Transverse colon (tissue), 4 donors: ENCODE measurements around the gene GCM1. TPM values are rescaled to one million over a fixed set of nuclear protein-coding genes. Genes with fewer than 3 reads are reported as not detected.
A peak's percentile ranks its signal among the peaks of the same experiment; 100 is the strongest.

Experiments
- DNase-seq: peaks from one replicate; pipeline ENCODE4 v3.0.0-alpha.2; 2019
- H3K27ac ChIP-seq, 4 donors: fragments of 200-600 bp; sonication (generic); 2 replicates each; pipeline ENCODE4 v1.5.1; 2016 to 2018; ENCODE audit warnings: inconsistent platforms in 4 of 4
- H3K27me3 ChIP-seq: fragments of 200-600 bp; sonication (generic); 2 replicates; pipeline ENCODE4 v1.5.1; 2017; ENCODE audit warnings: inconsistent platforms
- H3K36me3 ChIP-seq, 4 donors: fragments of 200-600 bp; sonication (generic); 2 replicates each; pipeline ENCODE4 v1.5.1; 2017 to 2019; ENCODE audit warnings: inconsistent platforms in 4 of 4
- H3K4me1 ChIP-seq, 4 donors: fragments of 200-600 bp; sonication (generic); 2 replicates each; pipeline ENCODE4 v1.5.1; 2017 to 2020; ENCODE audit warnings: inconsistent platforms in 4 of 4
- H3K4me3 ChIP-seq, 4 donors: fragments of 200-600 bp; sonication (generic); 1 replicate in 1 of 4; 2 replicates in 3 of 4; pipeline versions ENCODE4 v1.5.1 to v1.6.1; 2017 to 2019; ENCODE audit warnings: inconsistent platforms in 4 of 4
- H3K9me3 ChIP-seq, 2 donors: fragments of 200-600 bp; sonication (generic); 2 replicates each; pipeline ENCODE4 v1.5.1; 2017 to 2019; ENCODE audit warnings: inconsistent platforms in 2 of 2
- EP300 ChIP-seq: sonication (generic); formaldehyde crosslinking; IDR thresholded peaks from one replicate; pipeline ENCODE4 v1.6.1; 2017; ENCODE audit warnings: antibody characterized with exemption, low read depth
- POLR2A ChIP-seq: fragments of 450-650 bp; IDR thresholded peaks from one replicate; pipeline ENCODE4 v1.6.1; 2016; ENCODE audit warnings: antibody characterized with exemption, mild to moderate bottlenecking, moderate library complexity
- POLR2AphosphoS5 ChIP-seq, 3 donors: sonication (generic); formaldehyde crosslinking; IDR thresholded peaks; one replicate each; pipeline ENCODE4 v1.6.1; 2016; ENCODE audit warnings: antibody characterized with exemption in 3 of 3
- WGBS, 2 donors: methylation state at CpG; one replicate each; pipeline ENCODE4 v1.1.5; 2018; ENCODE audit warnings: low coverage in 1 of 2; 5-methylcytosine and 5-hydroxymethylcytosine counted together
- in situ Hi-C, 4 donors: fragments of 200-750 bp; cut with MboI; loops; one replicate each; pipeline versions ENCODE4 v1.15.0 to v1.15.1; 2017; ENCODE audit warnings: low sequenced_read_pairs in 3 of 4, low pct_ligation_motif_present in 1 of 4, low pct_unique_long_range_greater_than_20kb in 1 of 4
- intact Hi-C: fragments of 100-400 bp; cut with DNase I; formaldehyde crosslinking; loops from one replicate; pipeline ENCODE4 v1.15.1; 2023; ENCODE audit warnings: low total_unique reads
- total RNA-seq, 4 donors: library from RNA; depleted of rRNA; stranded (reverse); fragments of >200 nt; gene quantifications; one replicate each; pipeline ENCODE4 v1.1.0, GENCODE V29; 2016
- TF ChIP-seq, protein P1 (sequence below), 5 experiments: fragments of 200-600 bp in 3 of 5; fragments of 450-650 bp in 2 of 5; sonication (generic) in 3 of 5; IDR thresholded peaks; 1 replicate in 2 of 5; 2 replicates in 3 of 5; pipeline ENCODE4 v1.5.1; 2016 to 2017; ENCODE audit warnings: antibody characterized with exemption in 5 of 5, inconsistent platforms in 3 of 5, mild to moderate bottlenecking in 2 of 5, moderate library complexity in 1 of 5

The GCM1 gene
- total RNA-seq, 4 donors from 2014 or later: 0.32 TPM; not detected in 3

DNA sequence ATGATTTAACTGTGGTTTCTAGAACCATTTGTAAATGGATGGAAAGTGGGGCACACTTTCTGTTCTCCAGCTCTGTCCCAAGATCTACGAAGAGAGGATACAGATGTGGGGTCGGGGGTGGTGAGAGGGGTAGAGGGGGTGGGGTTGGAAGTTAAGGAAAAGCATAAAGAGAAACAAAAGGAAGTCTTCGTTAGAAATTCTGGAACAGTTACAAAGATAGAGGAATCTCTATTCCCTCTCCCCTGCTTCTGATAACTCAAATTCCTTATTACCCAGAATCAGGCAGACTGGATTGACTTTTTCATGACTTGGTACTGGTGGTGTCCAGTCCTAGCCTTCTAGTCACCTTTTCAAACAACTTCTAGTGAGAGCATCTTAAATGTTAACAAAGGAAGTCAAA is 4.9 kb downstream of the GCM1 start:
- Histone ChIP-seq H3K4me1 (peaks cover 0 to 3% (median 0%) of the 10 kb centered on the region in 4 donors), H3K4me3 (no peak overlapping the region), H3K27me3 (no peaks in the 10 kb centered on the region), H3K27ac (peak overlapping the region in 3 of 4 donors; percentile 47 to 74 (median 66)), H3K36me3 (no peaks in the 10 kb centered on the region), H3K9me3 (no peaks in the 10 kb centered on the region)
- WGBS, 2 donors: 47 to 48% methylated on average over 3 of the region's 3 CpGs
- in situ Hi-C loops (no loop called here), intact Hi-C loops (no loop called here)
- no peak for DNase-seq
- TF ChIP-seq POLR2AphosphoS5 (IDR thresholded peaks at IDR 0.05): no peak
- TF ChIP-seq POLR2A: no peak
- TF ChIP-seq, protein P1, sequence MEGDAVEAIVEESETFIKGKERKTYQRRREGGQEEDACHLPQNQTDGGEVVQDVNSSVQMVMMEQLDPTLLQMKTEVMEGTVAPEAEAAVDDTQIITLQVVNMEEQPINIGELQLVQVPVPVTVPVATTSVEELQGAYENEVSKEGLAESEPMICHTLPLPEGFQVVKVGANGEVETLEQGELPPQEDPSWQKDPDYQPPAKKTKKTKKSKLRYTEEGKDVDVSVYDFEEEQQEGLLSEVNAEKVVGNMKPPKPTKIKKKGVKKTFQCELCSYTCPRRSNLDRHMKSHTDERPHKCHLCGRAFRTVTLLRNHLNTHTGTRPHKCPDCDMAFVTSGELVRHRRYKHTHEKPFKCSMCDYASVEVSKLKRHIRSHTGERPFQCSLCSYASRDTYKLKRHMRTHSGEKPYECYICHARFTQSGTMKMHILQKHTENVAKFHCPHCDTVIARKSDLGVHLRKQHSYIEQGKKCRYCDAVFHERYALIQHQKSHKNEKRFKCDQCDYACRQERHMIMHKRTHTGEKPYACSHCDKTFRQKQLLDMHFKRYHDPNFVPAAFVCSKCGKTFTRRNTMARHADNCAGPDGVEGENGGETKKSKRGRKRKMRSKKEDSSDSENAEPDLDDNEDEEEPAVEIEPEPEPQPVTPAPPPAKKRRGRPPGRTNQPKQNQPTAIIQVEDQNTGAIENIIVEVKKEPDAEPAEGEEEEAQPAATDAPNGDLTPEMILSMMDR (IDR thresholded peaks at IDR 0.05): no peak
- TF ChIP-seq EP300: no peak

DNA sequence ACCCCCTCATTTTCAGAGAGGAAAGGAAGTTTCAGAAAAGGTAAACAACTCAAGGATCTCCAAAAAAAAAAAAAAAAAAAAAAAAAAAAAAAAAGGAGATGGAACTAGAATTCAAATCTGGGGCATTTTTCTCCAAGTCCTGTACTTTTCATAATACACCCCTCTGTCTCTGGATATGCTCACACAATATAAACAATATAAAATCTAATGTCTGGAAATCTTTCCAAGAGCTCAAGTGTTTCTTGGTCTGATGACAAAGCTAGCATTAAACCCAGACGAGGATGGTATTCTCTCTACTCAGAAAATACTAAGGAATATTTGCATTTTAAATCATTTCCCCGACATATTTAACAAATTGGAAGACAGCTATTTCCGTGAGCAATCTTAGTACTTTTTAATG is 5.8 kb downstream of the GCM1 start:
- H3K9me3 ChIP-seq: no peaks in the 10 kb centered on the region
- WGBS, 2 donors: 24 to 47% methylated on average over 3 of the region's 3 CpGs
- no peaks in the 10 kb centered on the region for H3K27me3 ChIP-seq
- no peaks in the 10 kb centered on the region for H3K36me3 ChIP-seq
- H3K27ac ChIP-seq: peak overlapping the region in 3 of 4 donors; percentile 47 to 74 (median 66)
- TF ChIP-seq EP300 (no peak), POLR2AphosphoS5 (IDR thresholded peaks at IDR 0.05) (peak in 1 of 3 donors; percentile 58), POLR2A (no peak)
- TF ChIP-seq, protein P1 (IDR thresholded peaks at IDR 0.05): no peak
- intact Hi-C loops (no loop called here), in situ Hi-C loops (no loop called here)
- peaks cover 0 to 3% (median 0%) of the 10 kb centered on the region in 4 donors for H3K4me1 ChIP-seq
- DNase-seq: no peak
- no peak overlapping the region for H3K4me3 ChIP-seq

DNA sequence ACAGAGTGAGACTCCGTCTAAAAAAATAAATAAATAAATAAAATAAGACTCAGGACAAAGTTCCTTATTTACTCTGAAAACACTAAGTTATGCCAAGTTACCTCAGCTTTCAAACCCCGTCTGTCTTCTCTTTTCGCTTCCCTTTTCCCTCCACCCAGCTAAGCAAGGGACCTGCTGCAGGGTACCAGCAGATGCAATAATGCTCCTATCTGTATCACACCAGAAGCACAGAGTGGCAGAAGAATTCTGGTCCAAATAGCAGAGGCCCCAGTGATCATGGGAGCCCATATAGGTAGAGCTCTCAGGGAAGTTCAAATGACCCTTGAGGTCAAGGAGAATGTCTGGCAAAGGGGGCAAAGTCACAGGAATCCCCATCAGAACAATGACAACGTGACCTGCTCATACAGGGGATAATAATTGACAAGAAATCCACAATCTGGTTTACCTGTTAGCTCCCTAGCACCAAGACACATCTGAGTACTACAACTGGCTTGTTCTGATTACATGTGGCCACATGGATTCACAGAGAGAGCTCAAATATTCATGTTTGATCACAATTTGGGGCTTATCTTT is 8.7 kb downstream of the GCM1 start:
- in situ Hi-C loops: no loop called here
- 50 to 60% methylated on average over 2 to 4 of the region's 4 CpGs for WGBS, 2 donors
- Histone ChIP-seq H3K27me3 (no peaks in the 10 kb centered on the region), H3K27ac (peak overlapping the region in 2 of 4 donors; percentile 66 to 74), H3K4me3 (no peak overlapping the region), H3K4me1 (peaks cover 0 to 3% (median 0%) of the 10 kb centered on the region in 4 donors), H3K36me3 (no peaks in the 10 kb centered on the region), H3K9me3 (no peaks in the 10 kb centered on the region)
- no peak for DNase-seq
- intact Hi-C loops: no loop called here
- TF ChIP-seq EP300 (no peak), POLR2AphosphoS5 (IDR thresholded peaks at IDR 0.05) (no peak), POLR2A (no peak)
- TF ChIP-seq, protein P1 (IDR thresholded peaks at IDR 0.05): no peak

DNA sequence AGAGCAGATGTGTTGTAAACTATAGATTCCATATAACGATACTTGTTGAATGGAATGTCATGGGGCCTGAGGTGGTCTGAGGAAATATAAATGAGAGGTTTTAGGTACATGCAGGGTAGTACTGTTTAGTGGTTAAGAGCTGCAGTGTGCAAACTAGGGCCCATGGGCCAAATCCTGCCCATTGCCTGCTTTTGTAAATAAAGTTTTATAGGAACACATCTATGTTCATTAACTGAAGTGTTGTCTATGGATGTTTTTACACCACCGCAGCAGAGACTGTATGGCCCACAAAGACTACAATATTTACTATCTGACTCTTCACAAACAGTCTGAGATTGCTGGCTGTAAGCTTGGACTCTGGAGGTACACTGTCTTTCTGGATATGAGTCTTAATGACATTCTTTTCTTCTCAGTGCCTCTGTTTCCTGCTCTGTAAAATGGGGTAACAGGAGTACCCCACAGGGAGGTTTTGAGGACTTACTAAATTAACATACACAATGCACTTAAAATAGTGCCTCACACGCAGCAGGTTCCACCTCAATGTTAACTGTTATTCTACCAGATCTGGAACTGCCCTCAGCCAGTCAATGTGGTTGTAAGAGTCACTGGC is 12.5 kb downstream of the GCM1 start:
- in situ Hi-C loops: no loop called here
- Histone ChIP-seq H3K27ac (no peak overlapping the region), H3K4me1 (peaks cover 0 to 3% (median 0%) of the 10 kb centered on the region in 4 donors), H3K9me3 (no peaks in the 10 kb centered on the region), H3K27me3 (no peaks in the 10 kb centered on the region), H3K36me3 (no peaks in the 10 kb centered on the region), H3K4me3 (no peak overlapping the region)
- 85 to 91% methylated on average over 2 to 3 of the region's 3 CpGs for WGBS, 2 donors
- TF ChIP-seq, protein P1 (IDR thresholded peaks at IDR 0.05): no peak
- TF ChIP-seq POLR2AphosphoS5 (IDR thresholded peaks at IDR 0.05) (no peak), EP300 (no peak), POLR2A (no peak)
- intact Hi-C loops: no loop called here
- DNase-seq: no peak
